GM12878 (cell line): ENCODE measurements around the gene SPSB3. TPM values are rescaled to one million over a fixed set of nuclear protein-coding genes. Genes with fewer than 3 reads are reported as not detected.

Experiments used
- ATAC-seq: fragments of 200-7000 bp; cut with Tn5 transposase; 3 replicates; pipeline ENCODE4 v1.9.1; 2020; ENCODE audit warnings: mild to moderate bottlenecking, moderate library complexity
- BruUV-seq: library from RNA; stranded (reverse); fragments of 400-500 nt; replicated peaks from 2 replicates; lab custom pipeline; 2021; lab: Mats Ljungman, UMichigan
- CTCF ChIA-PET: fragments of 300-600 bp; sonication (Branson Sonifier 250); formaldehyde crosslinking; extraction: SDS; loops from one replicate; lab custom pipeline; 2021; ENCODE audit warnings: inconsistent platforms; lab: Yijun Ruan, JAX
- POLR2A ChIA-PET: fragments of 350-600 bp; formaldehyde crosslinking; extraction: SDS; loops from one replicate; lab custom pipeline; 2021; ENCODE audit warnings: inconsistent platforms; lab: Charles Lee
- RAD21 ChIA-PET: fragments of 300-600 bp; sonication (Branson Sonifier 250); formaldehyde crosslinking; loops from one replicate; lab custom pipeline; 2023; ENCODE audit warnings: antibody characterized with exemption; ENCODE audit not compliant: unreplicated experiment; lab: Charles Lee
- SMC1A ChIA-PET: fragments of 300-600 bp; sonication (Branson Sonifier 250); formaldehyde crosslinking; loops from one replicate; lab custom pipeline; 2023; ENCODE audit not compliant: unreplicated experiment, uncharacterized antibody; lab: Charles Lee
- DNase-seq: peaks from one replicate; pipeline ENCODE4 v3.0.0-alpha.2; 2011; ENCODE audit warnings: low read depth, low spot score
- FAIRE-seq: peaks from 3 replicates; lab custom pipeline; 2011; peaks lifted over from hg19 to GRCh38; lab: Jason Lieb, UNC
- H2AFZ ChIP-seq: 2 replicates; pipeline ENCODE4 v1.6.0; 2011; ENCODE audit warnings: low read depth, low read length, control low read depth; ENCODE audit not compliant: control insufficient read depth
- H3K27ac ChIP-seq: 2 replicates; pipeline ENCODE4 v1.5.1; 2011; ENCODE audit warnings: control low read depth; ENCODE audit not compliant: control insufficient read depth, insufficient read depth
- H3K27me3 ChIP-seq, 2 experiments: replicated peaks in 1 of 2; 2 replicates each; pipeline versions ENCODE4 v1.6.0 to v1.6.1; 2011; ENCODE audit warnings: low read length in 1 of 2; ENCODE audit not compliant: control insufficient read depth in 2 of 2, insufficient read depth in 2 of 2
- H3K36me3 ChIP-seq, 2 experiments: 2 replicates each; pipeline ENCODE4 v1.5.1; 2011; ENCODE audit warnings: low read length in 1 of 2; ENCODE audit not compliant: control insufficient read depth in 2 of 2, insufficient read depth in 2 of 2
- H3K4me1 ChIP-seq: 2 replicates; pipeline ENCODE4 v1.6.1; 2011; ENCODE audit warnings: mild to moderate bottlenecking, low read length, moderate library complexity, mixed read lengths; ENCODE audit not compliant: control insufficient read depth, insufficient read depth
- H3K4me2 ChIP-seq: 2 replicates; pipeline ENCODE4 v1.6.0; 2011; ENCODE audit warnings: control low read depth; ENCODE audit not compliant: control insufficient read depth, insufficient read depth
- H3K4me3 ChIP-seq: fragments of 200-600 bp; sonication (generic); 2 replicates; pipeline ENCODE4 v1.5.1; 2016
- H3K79me2 ChIP-seq: 2 replicates; pipeline ENCODE4 v1.6.0; 2011; ENCODE audit warnings: low read length; ENCODE audit not compliant: control insufficient read depth, insufficient read depth
- H3K9ac ChIP-seq: 2 replicates; pipeline ENCODE4 v1.8.0; 2011; ENCODE audit warnings: low read length, control low read depth, mixed read lengths; ENCODE audit not compliant: control insufficient read depth, insufficient read depth
- H3K9me3 ChIP-seq: replicated peaks from 3 replicates; pipeline ENCODE4 v1.5.1; 2011; ENCODE audit warnings: mild to moderate bottlenecking, low read length; ENCODE audit not compliant: control insufficient read depth, insufficient read depth
- H4K20me1 ChIP-seq: 2 replicates; pipeline ENCODE4 v1.6.0; 2011; ENCODE audit not compliant: control insufficient read depth, insufficient read depth
- HDGF ChIP-seq: fragments of 450-650 bp; IDR thresholded peaks from 2 replicates; pipeline ENCODE4 v1.6.1; 2016; ENCODE audit warnings: antibody characterized with exemption
- JUNB ChIP-seq: IDR thresholded peaks from 2 replicates; pipeline ENCODE4 v1.6.1; 2016; ENCODE audit warnings: antibody characterized with exemption, mild to moderate bottlenecking
- MTA2 ChIP-seq: fragments of 450-650 bp; IDR thresholded peaks from 2 replicates; pipeline ENCODE4 v1.6.1; 2016; ENCODE audit warnings: low read depth, mild to moderate bottlenecking, moderate library complexity
- NKRF ChIP-seq: fragments of 450-650 bp; conservative IDR thresholded peaks from 2 replicates; pipeline ENCODE4 v1.6.1; 2017; ENCODE audit warnings: mild to moderate bottlenecking, moderate library complexity
- POLR2A ChIP-seq: IDR thresholded peaks from 2 replicates; pipeline ENCODE4 v1.6.1; 2011; ENCODE audit warnings: low read depth, mild to moderate bottlenecking, low read length
- USF1 ChIP-seq: IDR thresholded peaks from 2 replicates; pipeline ENCODE4 v1.6.1; 2011; ENCODE audit warnings: borderline replicate concordance, low read depth, mild to moderate bottlenecking, moderate library complexity, mixed read lengths, low read length; ENCODE audit not compliant: insufficient read depth; ENCODE audit errors: extremely low read length
- ZNF622 ChIP-seq: fragments of 450-650 bp; IDR thresholded peaks from 2 replicates; pipeline ENCODE4 v1.6.1; 2017; ENCODE audit warnings: mild to moderate bottlenecking, inconsistent platforms
- WGBS: methylation state at CpG from one replicate; pipeline ENCODE4 v1.1.6; 2016; ENCODE audit warnings: low lambda C conversion rate; ENCODE audit not compliant: insufficient replicate concordance, insufficient coverage; ENCODE audit errors: missing lambda C conversion rate; 5-methylcytosine and 5-hydroxymethylcytosine counted together
- in situ Hi-C: fragments of 300-500 bp; cut with MboI; formaldehyde crosslinking; loops from 9 replicates; pipeline ENCODE4 v1.14.3; 2018; ENCODE audit warnings: mixed read lengths
- intact Hi-C: fragments of 100-400 bp; cut with micrococcal nuclease; formaldehyde crosslinking; loops from one replicate; pipeline ENCODE4 v1.14.2; 2022; ENCODE audit not compliant: unreplicated experiment
- polyA plus RNA-seq, 11 experiments: library from polyadenylated mRNA; depleted of rRNA in 4 of 11; unstranded in 6 of 11; stranded (reverse) in 5 of 11; fragments of >200 nt; fragmentation: Nextera tagmentation in 4 of 11; fragmentation: Illumina TruSeq in 1 of 11; extraction: Ambion mirVana in 4 of 11; extraction: Trizol in 1 of 11; gene quantifications; 1 replicate in 1 of 11; 2 replicates in 10 of 11; pipeline versions ENCODE4 v1.2.1 to v1.2.3, GENCODE V29; 2011 to 2016; ENCODE audit warnings: inconsistent platforms in 2 of 11, missing spikeins in 2 of 11, low read depth in 1 of 11
- total RNA-seq, 4 experiments: library from RNA; depleted of rRNA in 3 of 4; stranded (reverse); fragments of >200 nt in 3 of 4; fragmentation: Illumina TruSeq in 1 of 4; extraction: Trizol in 1 of 4; gene quantifications; 2 replicates each; pipeline versions ENCODE4 v1.2.1 to v1.2.3, GENCODE V29; 2013 to 2021

Gene SPSB3
- total and polyA plus RNA-seq, 10 of the 15 experiments (the other 5 are each of a cell fraction or from before 2014, with no cell fraction given), result 0.31 to 26.9 (median 14.0) TPM

GRCh38 chr16:1818204-1818872 is 36.0 kb upstream of the SPSB3 start:
- H3K27me3 ChIP-seq, result no peaks in the 10 kb centered on the region
- RAD21 ChIA-PET, result no interaction called here
- H3K4me3 ChIP-seq, result no peak overlapping the region
- no peaks in the 10 kb centered on the region; a peak in 2 of 4 replicates for H3K36me3 ChIP-seq
- TF ChIP-seq NKRF, result no peak
- peak; percentile 23; the same call in 1 of the 2 replicates for TF ChIP-seq POLR2A
- no peak for TF ChIP-seq ZNF622
- no peak for TF ChIP-seq JUNB
- no peak for TF ChIP-seq MTA2
- no peak for TF ChIP-seq HDGF
- TF ChIP-seq USF1, result no peak
- H3K9ac ChIP-seq, result no peak overlapping the region
- in situ Hi-C loops, result no loop called here
- FAIRE-seq (no peak), ATAC-seq (no peak), DNase-seq (no peak)
- intact Hi-C loops, result no loop called here
- BruUV-seq, result no TSS peak
- H4K20me1 ChIP-seq, result no peaks in the 10 kb centered on the region
- H3K4me1 ChIP-seq, result no peaks in the 10 kb centered on the region
- H3K27ac ChIP-seq, result no peak overlapping the region
- H2AFZ ChIP-seq, result no peak overlapping the region
- POLR2A ChIA-PET, result no interaction called here
- no peaks in the 10 kb centered on the region for H3K79me2 ChIP-seq
- CTCF ChIA-PET, result no interaction called here
- no peaks in the 10 kb centered on the region for H3K9me3 ChIP-seq
- WGBS, result 92% methylated on average over 27 of the region's 27 CpGs
- SMC1A ChIA-PET, result no interaction called here
- H3K4me2 ChIP-seq, result no peak overlapping the region
